Mesenteric fat pad (tissue), 1 donor: ENCODE results near the gene SMARCC2. TPM values are rescaled to one million over a fixed set of nuclear protein-coding genes. Genes with fewer than 3 reads are reported as not detected.
"Not testable (repeated sequence)": the region's sequence is repeated elsewhere in the genome, so short reads cannot be mapped to it uniquely, and the experiment has no call there.

Experiments used
- DNase-seq: peaks from one replicate; pipeline ENCODE4 v3.0.0-alpha.2; 2020; ENCODE audit warnings: low spot score
- total RNA-seq: library from RNA; stranded (reverse); fragmentation: NEBNext Ultra II Directional; extraction: Animal tissue kit (Norgen Biotek cat#: 25700); gene quantifications from one replicate; pipeline ENCODE4 v1.2.1, GENCODE V29; 2021
- donor health status: DM: yes; HTN: yes; CAD: no.

Gene SMARCC2
- total RNA-seq, 1 donor from 2014 or later = 113 TPM

- no peak for DNase-seq
These were observed 24.9 kb downstream of the SMARCC2 start for GRCh38 chr12:56164345-56164729.

GRCh38 chr12:56163533-56164344 lies 25.5 kb downstream of the SMARCC2 start:
- no peak for DNase-seq

DNA sequence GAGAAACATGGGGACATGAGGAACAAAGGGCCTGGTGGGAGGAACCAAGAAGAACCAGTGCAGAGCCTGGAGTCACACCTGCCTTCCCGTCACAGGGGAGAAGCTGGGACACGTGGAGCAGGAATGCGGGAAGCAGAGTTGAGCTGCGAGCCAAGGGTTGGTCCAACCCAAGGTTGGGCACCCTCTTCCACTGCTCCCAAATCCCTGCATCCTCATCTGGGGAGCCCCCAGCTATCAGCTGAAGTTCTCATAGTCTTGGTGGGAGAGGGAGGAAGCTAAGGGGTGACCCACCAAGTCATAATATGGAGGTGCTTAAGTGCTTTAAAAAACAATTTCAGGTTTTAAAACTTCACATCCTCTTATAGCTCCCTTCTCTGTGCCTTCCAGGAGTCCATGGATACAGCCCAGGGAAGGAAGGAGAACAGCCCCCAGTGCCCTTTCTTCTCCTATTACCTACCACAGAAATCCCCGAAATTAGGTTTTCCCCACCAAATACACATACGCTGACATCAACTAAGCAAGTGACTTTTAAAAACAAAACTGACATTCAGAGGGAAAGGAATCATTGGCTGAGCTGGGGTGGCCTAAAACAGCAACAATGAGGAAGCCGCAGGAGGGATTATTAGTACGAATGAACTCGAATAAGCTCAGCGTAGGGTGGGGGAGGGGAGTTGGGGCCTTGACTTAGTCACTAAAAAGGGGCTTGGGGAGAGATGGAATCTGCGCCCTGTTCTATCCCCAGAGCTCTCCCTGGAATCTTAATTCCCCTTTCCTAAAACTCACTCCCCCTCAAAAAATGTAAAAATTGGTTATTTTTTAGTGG lies 26.6 kb downstream of the SMARCC2 start:
- no peak for DNase-seq

DNA sequence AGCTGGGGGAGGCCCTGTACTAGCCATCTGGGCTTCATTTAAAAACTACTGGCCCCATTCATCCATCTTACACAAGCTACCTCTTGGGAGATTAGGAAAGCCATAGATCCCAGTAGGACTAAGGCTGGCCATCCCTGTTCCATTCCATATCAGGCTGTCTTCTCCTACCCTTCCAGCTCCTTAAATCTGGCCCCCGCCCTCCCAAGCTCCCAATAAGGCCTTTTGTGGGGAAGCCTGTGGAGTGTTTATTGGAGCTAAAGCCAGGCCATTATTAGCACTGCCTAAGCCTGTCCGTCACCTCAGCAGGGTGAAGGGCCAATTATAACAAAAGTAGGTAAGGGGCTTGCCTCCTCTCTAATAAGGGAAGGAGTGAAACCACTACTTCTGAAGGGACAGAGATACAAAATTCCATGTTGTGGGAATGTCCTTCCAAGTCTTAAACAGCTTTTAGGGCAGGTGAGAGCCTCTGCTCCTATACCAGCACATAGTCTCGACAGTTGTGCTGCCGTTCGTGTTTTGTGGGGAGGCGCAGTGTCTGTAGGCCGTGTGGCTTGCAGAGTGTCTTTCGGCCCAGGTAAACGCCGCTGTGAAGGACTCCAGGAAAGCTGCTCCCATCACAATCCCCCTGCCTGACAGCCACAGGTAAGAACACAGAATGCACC lies 27.5 kb downstream of the SMARCC2 start:
- no peak for DNase-seq

DNA sequence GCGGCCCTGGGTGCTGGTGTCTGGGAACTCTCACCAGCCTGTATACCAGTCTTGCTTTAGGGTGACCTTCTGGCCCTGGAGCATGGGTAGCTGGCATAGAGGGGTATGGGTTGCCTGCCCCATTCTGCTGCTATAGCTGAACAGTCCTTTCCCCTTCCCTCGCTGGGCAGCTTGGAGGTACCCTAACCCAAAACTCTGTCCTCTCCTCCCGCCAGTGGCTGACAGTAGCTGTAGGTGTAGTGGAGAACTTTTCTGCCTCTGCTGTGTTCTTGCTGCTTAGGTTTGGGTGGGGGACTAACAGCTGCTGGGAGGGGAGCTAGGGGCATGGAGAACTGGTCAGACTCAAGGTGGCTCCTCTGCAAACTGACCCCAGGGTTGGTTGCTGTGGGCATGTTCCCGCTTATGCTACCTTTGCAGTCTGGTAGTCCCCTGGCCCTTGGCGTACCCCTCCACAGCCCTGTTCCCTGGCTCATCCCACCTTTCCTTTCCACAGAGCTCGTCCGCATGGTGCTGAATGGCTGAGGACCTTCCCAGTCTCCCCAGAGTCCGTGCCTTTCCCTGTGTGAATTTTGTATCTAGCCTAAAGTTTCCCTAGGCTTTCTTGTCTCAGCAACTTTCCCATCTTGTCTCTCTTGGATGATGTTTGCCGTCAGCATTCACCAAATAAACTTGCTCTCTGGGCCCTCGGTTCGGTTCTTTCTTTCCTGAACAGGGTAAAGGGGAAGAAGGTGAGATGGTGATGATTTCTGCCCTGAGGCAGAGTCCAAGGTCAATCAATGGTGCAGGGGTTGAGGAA lies 28.2 kb downstream of the SMARCC2 start:
- DNase-seq = no peak

DNA sequence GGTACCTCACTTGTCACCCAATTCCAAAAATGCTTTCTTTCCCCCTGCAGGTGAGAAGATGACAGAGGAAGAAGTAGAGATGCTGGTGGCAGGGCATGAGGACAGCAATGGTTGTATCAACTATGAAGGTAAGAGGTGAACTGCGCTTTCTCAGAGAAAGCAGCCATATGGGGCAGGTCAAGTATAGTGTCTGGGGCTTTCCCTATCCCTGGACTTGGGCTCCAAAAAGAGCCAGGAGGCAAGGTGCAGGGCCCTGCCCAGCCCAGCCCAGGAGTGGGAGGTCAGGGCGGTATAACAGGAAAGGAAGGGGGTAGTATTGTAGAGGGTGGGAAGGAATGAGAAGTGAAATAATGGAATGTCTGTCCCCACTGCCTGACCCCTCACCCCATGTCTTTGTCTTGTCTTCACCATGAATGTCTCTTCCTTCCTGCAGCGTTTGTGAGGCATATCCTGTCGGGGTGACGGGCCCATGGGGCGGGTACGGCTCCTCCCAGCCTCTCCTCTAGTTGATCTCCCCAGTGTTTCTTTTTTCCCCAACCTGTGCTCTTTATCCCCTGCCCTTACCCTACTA lies 29.0 kb downstream of the SMARCC2 start:
- DNase-seq = no peak

- DNase-seq = no peak
These were observed 29.6 kb downstream of the SMARCC2 start for GRCh38 chr12:56159482-56160192.

- no peak for DNase-seq
These were observed 30.3 kb downstream of the SMARCC2 start for GRCh38 chr12:56158926-56159461.

- DNase-seq = peak; percentile 96
These were observed 31.0 kb downstream of the SMARCC2 start, which contains the start of gene MYL6 for GRCh38 chr12:56158029-56158925. Gene MYL6, plus strand, starts transcription at chr12:56158359. Its CDS starts 43 bp downstream, at chr12:56158402.

DNA sequence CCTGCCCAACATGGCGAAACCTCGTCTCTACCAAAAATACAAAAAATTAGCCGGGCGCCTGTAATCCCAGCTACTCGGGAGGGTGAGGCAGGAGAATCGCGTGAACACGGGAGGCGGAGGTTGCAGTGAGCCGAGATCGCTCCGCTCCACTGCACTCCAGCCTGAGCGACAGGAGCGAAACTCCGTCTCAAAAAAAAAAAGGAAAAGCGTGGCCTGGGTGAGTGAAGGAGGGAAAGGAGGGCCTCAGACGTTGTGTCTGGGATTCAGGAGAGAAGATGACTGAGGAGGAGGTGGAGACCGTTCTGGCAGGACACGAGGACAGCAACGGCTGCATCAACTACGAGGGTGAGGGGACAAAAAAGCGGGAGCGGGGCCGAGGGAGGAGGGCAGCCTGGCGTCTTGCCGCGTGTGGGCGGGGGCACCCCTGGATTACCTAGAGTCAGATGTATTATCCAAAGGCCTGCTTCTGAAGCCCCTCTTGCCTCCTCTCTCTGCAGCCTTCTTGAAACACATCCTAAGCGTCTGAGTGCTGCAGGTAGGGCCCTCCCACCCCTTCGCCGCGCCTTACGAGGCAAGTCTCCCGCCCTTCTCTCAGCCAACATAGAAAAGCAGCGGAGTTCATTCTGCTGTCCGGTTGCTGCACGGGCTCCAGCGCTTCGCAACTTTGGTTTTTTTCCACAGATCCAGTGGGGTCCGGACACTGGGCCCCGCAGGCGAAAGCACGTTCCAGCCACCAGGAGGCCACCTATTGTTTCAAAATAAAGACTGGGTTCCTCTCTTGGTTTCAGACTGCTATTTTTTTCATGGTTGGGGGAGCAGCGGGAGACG lies 31.9 kb downstream of the SMARCC2 start:
- no peak for DNase-seq

DNA sequence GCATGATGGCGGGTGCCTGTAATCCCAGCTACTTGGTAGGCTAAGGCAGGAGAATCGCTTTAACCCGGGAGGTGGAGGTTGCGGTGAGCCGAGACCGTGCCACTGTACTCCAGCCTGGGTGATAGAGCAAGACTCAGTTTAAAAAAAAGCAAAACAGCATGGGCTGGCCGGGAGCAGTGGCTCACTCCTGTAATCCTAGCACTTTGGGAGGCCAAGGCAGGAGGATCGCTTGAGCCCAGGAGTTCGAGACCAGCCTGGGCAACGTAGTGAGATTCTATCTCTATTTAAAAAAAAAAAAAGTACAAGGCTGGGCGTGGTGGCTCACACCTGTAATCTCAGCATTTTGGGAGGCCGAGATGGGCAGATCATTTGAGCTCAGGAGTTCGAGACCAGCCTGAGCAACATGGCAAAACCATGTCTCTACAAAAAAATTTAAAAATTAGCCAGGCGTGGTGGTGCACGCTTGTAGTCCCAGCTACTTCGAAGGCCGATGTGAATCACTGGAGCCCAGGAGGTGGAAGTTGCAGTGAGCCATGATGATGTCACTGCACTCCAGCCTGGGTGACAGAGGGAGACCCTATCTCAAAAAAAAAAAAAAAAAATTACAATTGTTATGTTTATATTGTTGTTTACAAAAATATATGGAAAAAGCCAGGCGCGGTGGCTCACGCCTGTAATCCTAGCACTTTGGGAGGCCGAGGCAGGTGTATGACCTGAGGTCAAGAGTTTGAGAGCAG lies 32.7 kb downstream of the SMARCC2 start:
- DNase-seq = not testable (repeated sequence)

DNA sequence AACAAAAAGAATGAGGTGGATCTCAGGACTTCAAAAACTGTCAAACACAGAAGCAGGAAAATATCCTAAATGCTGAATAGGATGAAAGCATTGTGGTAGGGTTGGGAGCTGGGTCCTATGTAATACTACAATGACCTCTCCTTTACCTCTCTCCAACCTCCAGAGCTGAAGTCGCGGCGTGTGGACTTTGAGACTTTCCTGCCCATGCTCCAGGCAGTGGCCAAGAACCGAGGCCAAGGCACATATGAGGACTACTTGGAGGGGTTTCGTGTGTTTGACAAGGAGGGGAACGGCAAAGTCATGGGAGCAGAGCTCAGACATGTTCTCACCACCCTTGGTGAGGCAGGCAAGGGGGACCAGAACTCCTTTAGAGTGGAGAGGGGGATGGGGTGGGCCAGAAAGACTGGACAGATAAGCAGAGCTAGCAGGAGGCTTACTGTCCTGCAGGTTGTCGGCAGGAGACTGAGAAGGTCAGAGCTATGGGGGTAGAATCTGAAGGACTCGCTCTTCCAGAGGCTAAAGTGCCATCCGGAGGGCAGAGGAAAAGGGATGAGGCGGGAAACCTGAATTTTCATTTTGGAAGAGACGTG lies 33.9 kb downstream of the SMARCC2 start:
- no peak for DNase-seq

GRCh38 chr12:56154818-56155217 lies 34.5 kb downstream of the SMARCC2 start:
- no peak for DNase-seq

DNA sequence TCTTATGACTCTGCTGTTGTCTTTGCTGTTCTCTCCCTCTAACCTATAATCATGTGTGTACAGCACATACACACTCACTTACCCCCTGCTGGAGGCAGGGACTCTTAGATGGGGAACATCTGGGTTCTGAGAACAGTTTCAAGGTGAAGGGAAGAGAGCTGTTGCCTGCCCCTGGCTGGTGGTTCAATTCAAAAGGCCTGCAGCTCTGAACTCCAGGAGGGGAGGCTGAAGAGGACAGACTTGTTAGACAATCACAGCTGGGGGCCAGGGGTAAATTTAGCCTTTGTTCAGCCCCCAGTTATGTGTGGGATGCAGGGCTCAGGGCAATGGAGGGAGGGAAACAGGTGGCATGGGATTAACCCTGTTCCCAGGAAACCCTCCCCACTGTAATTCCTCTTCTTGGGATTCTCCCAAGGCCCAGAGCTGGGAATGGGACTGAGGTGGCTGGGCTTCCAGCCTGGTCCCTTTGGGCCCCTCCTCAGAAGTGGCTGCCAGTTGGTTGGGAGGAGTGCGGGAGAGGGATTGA lies 35.0 kb downstream of the SMARCC2 start:
- DNase-seq = no peak

GRCh38 chr12:56153678-56154065 lies 35.6 kb downstream of the SMARCC2 start:
- no peak for DNase-seq
